Neural progenitor cell (in vitro differentiated cells): ENCODE results near the gene STAG1. TPM values are rescaled to one million over a fixed set of nuclear protein-coding genes. Genes with fewer than 3 reads are reported as not detected.
"Not testable (repeated sequence)": the region's sequence is repeated elsewhere in the genome, so short reads cannot be mapped to it uniquely, and the experiment has no call there.

Experiments used
- DNase-seq: peaks from one replicate; pipeline ENCODE4 v3.0.0-alpha.2; 2016; ENCODE audit warnings: low spot score
- H2AFZ ChIP-seq: fragments of 200-600 bp; sonication (generic); replicated peaks from 2 replicates; pipeline ENCODE4 v1.6.1; 2016; ENCODE audit warnings: antibody characterized with exemption
- H3F3A ChIP-seq: fragments of 200-600 bp; sonication (generic); 2 replicates; pipeline ENCODE4 v1.6.1; 2016; ENCODE audit warnings: antibody characterized with exemption, low read depth
- H3K27ac ChIP-seq: fragments of 200-600 bp; sonication (generic); 2 replicates; pipeline ENCODE4 v1.5.1; 2016; ENCODE audit warnings: mild to moderate bottlenecking
- H3K27me3 ChIP-seq: fragments of 200-600 bp; sonication (generic); 2 replicates; pipeline ENCODE4 v1.6.1; 2016; ENCODE audit warnings: mild to moderate bottlenecking, moderate library complexity
- H3K36me3 ChIP-seq: fragments of 200-600 bp; sonication (generic); 2 replicates; pipeline ENCODE4 v1.5.1; 2016
- H3K4me1 ChIP-seq: fragments of 200-600 bp; sonication (generic); 2 replicates; pipeline ENCODE4 v1.6.1; 2016; ENCODE audit warnings: mixed run types
- H3K4me2 ChIP-seq: fragments of 200-600 bp; sonication (generic); 2 replicates; pipeline ENCODE4 v1.6.1; 2016
- H3K4me3 ChIP-seq: fragments of 200-600 bp; sonication (generic); 2 replicates; pipeline ENCODE4 v1.5.1; 2016
- H3K79me2 ChIP-seq: fragments of 200-600 bp; sonication (generic); 2 replicates; pipeline ENCODE4 v1.6.1; 2016; ENCODE audit warnings: low read depth
- H3K9ac ChIP-seq: fragments of 200-600 bp; sonication (generic); 2 replicates; pipeline ENCODE4 v1.6.1; 2016
- H3K9me3 ChIP-seq: fragments of 200-600 bp; sonication (generic); 2 replicates; pipeline ENCODE4 v1.5.1; 2016; ENCODE audit warnings: low read depth
- H4K20me1 ChIP-seq: fragments of 200-600 bp; sonication (generic); 2 replicates; pipeline ENCODE4 v1.6.1; 2016; ENCODE audit warnings: low read depth
- H3K27ac Mint-ChIP-seq: 3 replicates; pipeline ENCODE4 v1.8.0; 2021; ENCODE audit warnings: mixed read lengths
- H3K27me3 Mint-ChIP-seq: 2 replicates; pipeline ENCODE4 v1.8.0; 2022; ENCODE audit warnings: low read depth, mild to moderate bottlenecking, inconsistent platforms, moderate library complexity, mixed read lengths; ENCODE audit not compliant: insufficient read depth
- H3K36me3 Mint-ChIP-seq: 3 replicates; pipeline ENCODE4 v1.8.0; 2021; ENCODE audit warnings: mixed read lengths
- H3K4me1 Mint-ChIP-seq: 3 replicates; pipeline ENCODE4 v1.8.0; 2021; ENCODE audit warnings: mixed read lengths
- H3K4me3 Mint-ChIP-seq: 3 replicates; pipeline ENCODE4 v1.8.0; 2021; ENCODE audit warnings: mild to moderate bottlenecking, moderate library complexity, mixed read lengths
- H3K9me3 Mint-ChIP-seq: 3 replicates; pipeline ENCODE4 v1.8.0; 2020; ENCODE audit warnings: mixed read lengths
- EZH2 ChIP-seq: fragments of 200-600 bp; sonication (generic); IDR thresholded peaks from 2 replicates; pipeline ENCODE4 v1.6.1; 2017; ENCODE audit warnings: antibody characterized with exemption, mild to moderate bottlenecking, moderate library complexity
- EZH2phosphoT487 ChIP-seq: fragments of 200-600 bp; sonication (generic); IDR thresholded peaks from 2 replicates; pipeline ENCODE4 v1.6.1; 2017; ENCODE audit warnings: antibody characterized with exemption
- total RNA-seq: library from RNA; depleted of rRNA; stranded (reverse); fragments of >200 nt; gene quantifications from 2 replicates; pipeline ENCODE4 v1.2.3, GENCODE V29; 2015; ENCODE audit warnings: low replicate concordance
- TF ChIP-seq, protein P1 (sequence below): fragments of 200-600 bp; sonication (generic); IDR thresholded peaks from 2 replicates; pipeline ENCODE4 v1.5.1; 2017; ENCODE audit warnings: antibody characterized with exemption, mild to moderate bottlenecking

STAG1 gene
- total RNA-seq, 1 donor from 2014 or later = 38.3 TPM

DNA sequence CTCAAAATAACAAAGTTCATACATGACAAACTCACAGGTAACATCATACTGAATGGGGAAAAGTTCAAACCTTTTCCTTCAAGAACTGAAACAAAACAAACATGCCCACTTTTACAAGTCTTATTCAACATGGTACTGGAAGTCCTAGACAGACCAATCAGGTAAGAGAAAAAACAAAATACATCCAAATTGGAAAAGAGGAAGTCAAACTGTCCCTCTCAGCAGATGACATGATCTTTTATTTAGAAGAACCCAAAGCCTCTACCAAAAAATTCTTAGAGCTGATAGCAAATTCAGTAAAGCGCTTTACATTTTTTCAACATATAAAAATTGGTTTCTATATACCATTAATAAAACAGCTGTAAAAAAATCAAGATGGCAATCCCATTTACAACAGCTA is 219.4 kb downstream of the STAG1 start:
- Histone ChIP-seq H3F3A (no peaks in the 10 kb centered on the region), H3K27me3 (no peaks in the 10 kb centered on the region), H3K4me2 (no peak overlapping the region), H3K4me3 (no peak overlapping the region), H3K9ac (no peak overlapping the region), H3K36me3 (no peaks in the 10 kb centered on the region), H4K20me1 (no peaks in the 10 kb centered on the region), H3K4me1 (no peaks in the 10 kb centered on the region), H3K9me3 (no peaks in the 10 kb centered on the region), H2AFZ (no peak overlapping the region), H3K79me2 (peaks cover 22% of the 10 kb centered on the region), H3K27ac (no peak overlapping the region)
- TF ChIP-seq, protein P1, sequence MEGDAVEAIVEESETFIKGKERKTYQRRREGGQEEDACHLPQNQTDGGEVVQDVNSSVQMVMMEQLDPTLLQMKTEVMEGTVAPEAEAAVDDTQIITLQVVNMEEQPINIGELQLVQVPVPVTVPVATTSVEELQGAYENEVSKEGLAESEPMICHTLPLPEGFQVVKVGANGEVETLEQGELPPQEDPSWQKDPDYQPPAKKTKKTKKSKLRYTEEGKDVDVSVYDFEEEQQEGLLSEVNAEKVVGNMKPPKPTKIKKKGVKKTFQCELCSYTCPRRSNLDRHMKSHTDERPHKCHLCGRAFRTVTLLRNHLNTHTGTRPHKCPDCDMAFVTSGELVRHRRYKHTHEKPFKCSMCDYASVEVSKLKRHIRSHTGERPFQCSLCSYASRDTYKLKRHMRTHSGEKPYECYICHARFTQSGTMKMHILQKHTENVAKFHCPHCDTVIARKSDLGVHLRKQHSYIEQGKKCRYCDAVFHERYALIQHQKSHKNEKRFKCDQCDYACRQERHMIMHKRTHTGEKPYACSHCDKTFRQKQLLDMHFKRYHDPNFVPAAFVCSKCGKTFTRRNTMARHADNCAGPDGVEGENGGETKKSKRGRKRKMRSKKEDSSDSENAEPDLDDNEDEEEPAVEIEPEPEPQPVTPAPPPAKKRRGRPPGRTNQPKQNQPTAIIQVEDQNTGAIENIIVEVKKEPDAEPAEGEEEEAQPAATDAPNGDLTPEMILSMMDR = no peak
- TF ChIP-seq EZH2phosphoT487 (no peak), EZH2 (no peak)
- DNase-seq = no peak
- no peaks in the 10 kb centered on the region for H3K27me3 Mint-ChIP-seq
- H3K9me3 Mint-ChIP-seq = peaks cover 36% of the 10 kb centered on the region
- H3K4me1 Mint-ChIP-seq = no peaks in the 10 kb centered on the region
- peaks cover 40% of the 10 kb centered on the region for H3K36me3 Mint-ChIP-seq
- no peak overlapping the region for H3K4me3 Mint-ChIP-seq
- H3K27ac Mint-ChIP-seq = no peak overlapping the region

DNA sequence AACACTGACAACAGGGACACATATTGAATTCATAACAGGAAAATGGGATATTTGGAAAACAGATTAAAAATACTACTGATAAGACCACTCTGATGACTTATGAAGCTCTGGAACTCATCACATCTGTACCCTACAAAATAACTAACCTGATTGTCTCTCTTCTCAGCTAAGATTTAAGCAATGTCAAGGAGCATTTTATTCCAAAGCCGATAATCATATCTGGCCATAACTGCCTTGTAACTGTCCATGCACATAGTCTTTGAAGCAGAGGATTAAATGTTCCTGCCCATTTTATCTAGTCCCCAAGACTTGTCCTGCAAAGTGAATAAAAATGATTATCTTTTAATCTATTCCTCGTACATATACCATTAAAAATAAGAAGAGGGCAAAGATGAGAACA is 234.1 kb downstream of the STAG1 start:
- H4K20me1 ChIP-seq = no peaks in the 10 kb centered on the region
- Mint-ChIP-seq H3K4me1 (peaks cover 3% of the 10 kb centered on the region), H3K36me3 (peaks cover 5% of the 10 kb centered on the region), H3K9me3 (no peaks in the 10 kb centered on the region), H3K27ac (no peak overlapping the region), H3K27me3 (peaks cover 2% of the 10 kb centered on the region), H3K4me3 (no peak overlapping the region)
- H3K9ac ChIP-seq = no peak overlapping the region
- TF ChIP-seq EZH2 (no peak), EZH2phosphoT487 (no peak)
- H3F3A ChIP-seq = no peaks in the 10 kb centered on the region
- no peaks in the 10 kb centered on the region for H3K79me2 ChIP-seq
- H3K4me1 ChIP-seq = no peaks in the 10 kb centered on the region
- H3K27me3 ChIP-seq = no peaks in the 10 kb centered on the region
- DNase-seq = no peak
- H3K27ac ChIP-seq = no peak overlapping the region
- peaks cover 6% of the 10 kb centered on the region for H3K36me3 ChIP-seq
- no peak overlapping the region for H3K4me3 ChIP-seq
- no peak overlapping the region for H2AFZ ChIP-seq
- H3K4me2 ChIP-seq = no peak overlapping the region
- no peaks in the 10 kb centered on the region for H3K9me3 ChIP-seq

DNA sequence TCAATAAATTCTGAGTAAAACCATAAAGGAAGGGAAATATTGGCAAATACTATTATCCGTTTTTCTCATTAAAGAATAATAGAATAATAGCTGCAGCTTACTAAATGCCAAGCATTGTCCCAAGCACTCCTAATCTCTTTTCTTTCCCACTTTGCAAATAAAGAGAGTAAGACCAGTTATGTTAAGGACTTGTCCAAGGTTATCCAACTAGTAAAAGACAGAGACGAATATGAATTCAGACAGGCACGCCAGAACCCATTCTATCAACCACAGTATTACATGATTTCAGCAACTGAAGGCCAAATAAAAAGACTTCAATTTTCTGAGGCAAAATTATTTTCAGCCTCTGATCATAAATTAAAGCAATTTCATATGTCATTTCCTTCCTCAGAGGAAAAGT is 235.5 kb downstream of the STAG1 start:
- no peak overlapping the region for H3K27ac ChIP-seq
- H3K9ac ChIP-seq = no peak overlapping the region
- H3K27me3 Mint-ChIP-seq = peaks cover 2% of the 10 kb centered on the region
- H3K4me3 ChIP-seq = no peak overlapping the region
- no peak overlapping the region for H2AFZ ChIP-seq
- peaks cover 6% of the 10 kb centered on the region for H3K36me3 ChIP-seq
- H3K4me1 Mint-ChIP-seq = peaks cover 3% of the 10 kb centered on the region
- no peak overlapping the region for H3K4me2 ChIP-seq
- H3K9me3 Mint-ChIP-seq = no peaks in the 10 kb centered on the region
- H3K79me2 ChIP-seq = no peaks in the 10 kb centered on the region
- TF ChIP-seq, protein P1 = no peak
- TF ChIP-seq EZH2 = no peak
- no peak for TF ChIP-seq EZH2phosphoT487
- H3K4me1 ChIP-seq = no peaks in the 10 kb centered on the region
- H3K27me3 ChIP-seq = no peaks in the 10 kb centered on the region
- no peak for DNase-seq
- H3K4me3 Mint-ChIP-seq = no peak overlapping the region
- H4K20me1 ChIP-seq = no peaks in the 10 kb centered on the region
- H3K27ac Mint-ChIP-seq = no peak overlapping the region
- no peaks in the 10 kb centered on the region for H3K9me3 ChIP-seq
- no peaks in the 10 kb centered on the region for H3F3A ChIP-seq
- peaks cover 5% of the 10 kb centered on the region for H3K36me3 Mint-ChIP-seq

DNA sequence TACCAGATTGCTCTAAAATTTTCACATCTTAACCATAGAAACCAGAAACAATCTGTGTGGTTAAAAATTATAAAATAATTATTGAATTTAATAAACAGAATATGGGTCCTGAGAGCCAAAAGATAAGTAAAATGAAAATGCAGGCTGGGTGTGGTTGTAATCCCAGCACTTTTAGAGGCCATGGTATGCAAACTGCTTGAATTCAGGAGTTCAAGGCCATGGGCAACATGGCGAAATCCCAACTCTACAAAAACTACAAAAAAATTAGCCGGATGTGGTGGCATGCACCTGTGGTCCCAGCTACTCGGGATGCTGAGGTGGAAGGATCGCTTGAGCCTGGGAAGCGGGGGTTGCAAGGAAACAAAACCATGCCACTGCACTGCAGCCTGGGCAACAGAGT is 236.1 kb downstream of the STAG1 start:
- H3K36me3 Mint-ChIP-seq = peaks cover 6% of the 10 kb centered on the region
- H3K27ac ChIP-seq = no peak overlapping the region
- no peaks in the 10 kb centered on the region for H3K27me3 ChIP-seq
- H3K27ac Mint-ChIP-seq = no peak overlapping the region
- H3K36me3 ChIP-seq = peaks cover 6% of the 10 kb centered on the region
- no peaks in the 10 kb centered on the region for H3K4me1 ChIP-seq
- H3K9me3 Mint-ChIP-seq = no peaks in the 10 kb centered on the region
- no peak overlapping the region for H3K4me2 ChIP-seq
- no peaks in the 10 kb centered on the region for H3F3A ChIP-seq
- H4K20me1 ChIP-seq = no peaks in the 10 kb centered on the region
- H2AFZ ChIP-seq = no peak overlapping the region
- no peaks in the 10 kb centered on the region for H3K9me3 ChIP-seq
- H3K79me2 ChIP-seq = no peaks in the 10 kb centered on the region
- TF ChIP-seq, protein P1 = no peak
- TF ChIP-seq EZH2phosphoT487 (no peak), EZH2 (no peak)
- DNase-seq = no peak
- peaks cover 3% of the 10 kb centered on the region for H3K4me1 Mint-ChIP-seq
- no peak overlapping the region for H3K4me3 Mint-ChIP-seq
- peaks cover 2% of the 10 kb centered on the region for H3K27me3 Mint-ChIP-seq
- no peak overlapping the region for H3K4me3 ChIP-seq
- no peak overlapping the region for H3K9ac ChIP-seq

DNA sequence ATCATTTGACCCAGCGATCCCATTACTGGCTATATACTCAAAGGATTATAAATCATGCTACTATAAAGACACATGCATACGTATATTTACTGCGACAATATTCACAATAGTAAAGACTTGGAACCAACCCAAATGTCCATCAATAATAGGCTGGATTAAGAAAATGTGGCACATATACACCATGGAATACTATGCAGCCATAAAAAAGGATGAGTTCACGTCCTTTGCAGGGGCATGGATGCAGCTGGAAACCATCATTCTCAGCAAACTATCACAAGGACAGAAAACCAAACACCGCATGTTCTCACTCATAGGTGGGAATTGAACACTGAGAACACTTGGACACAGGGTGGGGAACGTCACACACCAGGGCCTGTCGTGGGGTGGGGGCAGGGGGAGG is 237.6 kb downstream of the STAG1 start:
- not testable (repeated sequence) for H2AFZ ChIP-seq, H3K27me3 ChIP-seq, H3K4me1 Mint-ChIP-seq, H3F3A ChIP-seq, H3K9ac ChIP-seq, H3K36me3 ChIP-seq, H3K4me3 Mint-ChIP-seq, H3K27me3 Mint-ChIP-seq, H3K36me3 Mint-ChIP-seq, H3K9me3 Mint-ChIP-seq, H3K4me2 ChIP-seq, H3K4me1 ChIP-seq, H3K4me3 ChIP-seq, H3K27ac ChIP-seq, H4K20me1 ChIP-seq, DNase-seq, H3K27ac Mint-ChIP-seq, H3K79me2 ChIP-seq, H3K9me3 ChIP-seq
